RPMI8226 (cell line): ENCODE results near the gene SUGP1.
"Not testable (repeated sequence)": the region's sequence is repeated elsewhere in the genome, so short reads cannot be mapped to it uniquely, and the experiment has no call there.

Source experiments
- DNase-seq: peaks from one replicate; pipeline ENCODE4 v3.0.0-alpha.2; 2015

SUGP1 gene

GRCh38 chr19:19262190-19263057, 57.9 kb downstream of the SUGP1 start:
- DNase-seq: no peak

- DNase-seq: no peak
These were observed 58.7 kb downstream of the SUGP1 start for GRCh38 chr19:19261350-19262189.

- no peak for DNase-seq
These were observed 59.7 kb downstream of the SUGP1 start for GRCh38 chr19:19260417-19261214.

GRCh38 chr19:19259741-19260140, 60.6 kb downstream of the SUGP1 start:
- DNase-seq: peak; percentile 64

GRCh38 chr19:19258589-19259338, 61.5 kb downstream of the SUGP1 start:
- DNase-seq: no peak

- no peak for DNase-seq
These were observed 62.3 kb downstream of the SUGP1 start for GRCh38 chr19:19257836-19258588.

- DNase-seq: peak; percentile 30
These were observed 63.2 kb downstream of the SUGP1 start for GRCh38 chr19:19257137-19257536.

- peak; percentile 32 for DNase-seq
These were observed 64.0 kb downstream of the SUGP1 start for GRCh38 chr19:19256072-19256969.

- not testable (repeated sequence) for DNase-seq
These were observed 66.9 kb downstream of the SUGP1 start for GRCh38 chr19:19253409-19253808.

- no peak for DNase-seq
These were observed 70.0 kb downstream of the SUGP1 start for GRCh38 chr19:19250196-19250801.

- DNase-seq: no peak
These were observed 79.8 kb downstream of the SUGP1 start for GRCh38 chr19:19240476-19240875.

GRCh38 chr19:19239675-19240074, 80.6 kb downstream of the SUGP1 start:
- DNase-seq: no peak

GRCh38 chr19:19238126-19238894, 82.0 kb downstream of the SUGP1 start:
- no peak for DNase-seq

GRCh38 chr19:19236173-19236572, 84.1 kb downstream of the SUGP1 start:
- DNase-seq: no peak

GRCh38 chr19:19234220-19234816, 86.0 kb downstream of the SUGP1 start:
- no peak for DNase-seq

- peak; percentile 61 for DNase-seq
These were observed 88.0 kb downstream of the SUGP1 start for GRCh38 chr19:19232261-19232721.

GRCh38 chr19:19230999-19231398, 89.3 kb downstream of the SUGP1 start:
- DNase-seq: no peak

GRCh38 chr19:19229701-19230100, 90.6 kb downstream of the SUGP1 start:
- no peak for DNase-seq

GRCh38 chr19:19227217-19227616, 93.1 kb downstream of the SUGP1 start:
- DNase-seq: no peak
